Stomach (tissue), 9 donors: ENCODE results near the gene TTC24. TPM values are rescaled to one million over a fixed set of nuclear protein-coding genes. Genes with fewer than 3 reads are reported as not detected.

Source experiments
- DNase-seq, 2 donors: peaks; one replicate each; pipeline versions ENCODE4 v3.0.0 to v3.0.0-alpha.2; 2013 to 2019
- H3K27ac ChIP-seq, 5 donors: fragments of 200-600 bp in 4 of 5; sonication (generic) in 4 of 5; one replicate each; pipeline ENCODE4 v1.5.1; 2013 to 2019; ENCODE audit warnings: mild to moderate bottlenecking in 1 of 5, moderate library complexity in 1 of 5
- H3K27me3 ChIP-seq, 3 donors: fragments of 200-600 bp; sonication (generic); one replicate each; pipeline ENCODE4 v1.5.1; 2017 to 2019; ENCODE audit warnings: mixed run types in 1 of 3
- H3K36me3 ChIP-seq, 4 donors: fragments of 200-600 bp; sonication (generic); 1 replicate in 3 of 4; 2 replicates in 1 of 4; pipeline ENCODE4 v1.5.1; 2016 to 2019
- H3K4me1 ChIP-seq, 4 donors: fragments of 200-600 bp; sonication (generic); one replicate each; pipeline ENCODE4 v1.5.1; 2016 to 2019
- H3K4me3 ChIP-seq, 4 donors: fragments of 200-600 bp; sonication (generic) in 3 of 4; one replicate each; pipeline ENCODE4 v1.5.1; 2016 to 2019; ENCODE audit warnings: mild to moderate bottlenecking in 1 of 4
- H3K9me3 ChIP-seq, 4 donors: fragments of 200-600 bp; sonication (generic); one replicate each; pipeline ENCODE4 v1.5.1; 2016 to 2019
- EP300 ChIP-seq: sonication (generic); formaldehyde crosslinking; IDR thresholded peaks from one replicate; pipeline ENCODE4 v1.6.1; 2017; ENCODE audit warnings: antibody characterized with exemption
- POLR2A ChIP-seq, 4 donors: fragments of 450-650 bp; IDR thresholded peaks; one replicate each; pipeline ENCODE4 v1.6.1; 2016; ENCODE audit warnings: antibody characterized with exemption in 4 of 4, control low read depth in 2 of 4, mild to moderate bottlenecking in 1 of 4, moderate library complexity in 1 of 4
- POLR2AphosphoS5 ChIP-seq, 3 donors: sonication (generic); formaldehyde crosslinking; IDR thresholded peaks; one replicate each; pipeline ENCODE4 v1.6.1; 2016; ENCODE audit warnings: antibody characterized with exemption in 3 of 3
- WGBS, 5 donors: extraction: QIAGEN DNeasy Blood & Tissue Kit in 3 of 5; methylation state at CpG; one replicate each; pipeline versions ENCODE4 v1.1.5 to v1.1.7; 2013 to 2018; 5-methylcytosine and 5-hydroxymethylcytosine counted together
- intact Hi-C: fragments of 100-400 bp; cut with DNase I; formaldehyde crosslinking; loops from one replicate; pipeline ENCODE4 v1.15.1; 2023; ENCODE audit warnings: low total_unique reads
- polyA plus RNA-seq, 3 donors: library from polyadenylated mRNA; stranded (reverse); fragments of 200-250 nt; gene quantifications; one replicate each; pipeline ENCODE4 v1.2.3, GENCODE V29; 2013
- total RNA-seq, 5 donors: library from RNA; depleted of rRNA; stranded (reverse); fragments of >200 nt; gene quantifications; one replicate each; pipeline versions ENCODE4 v1.1.0 to v1.2.3, GENCODE V29; 2014 to 2016
- TF ChIP-seq, protein P1 (sequence below), 7 experiments: fragments of 450-650 bp in 4 of 7; fragments of 200-600 bp in 3 of 7; sonication (generic) in 3 of 7; IDR thresholded peaks; one replicate each; pipeline ENCODE4 v1.5.1; 2016 to 2019; ENCODE audit warnings: antibody characterized with exemption in 7 of 7, control low read depth in 2 of 7, mild to moderate bottlenecking in 1 of 7
- donor health status: healthy with polysubstance abuse.
- donor health status: Bipolar disorder and iron deficiency.
- donor health status: healthy.

Gene TTC24
- total and polyA plus RNA-seq, 8 donors: 0.55 TPM; not detected in 7

DNA sequence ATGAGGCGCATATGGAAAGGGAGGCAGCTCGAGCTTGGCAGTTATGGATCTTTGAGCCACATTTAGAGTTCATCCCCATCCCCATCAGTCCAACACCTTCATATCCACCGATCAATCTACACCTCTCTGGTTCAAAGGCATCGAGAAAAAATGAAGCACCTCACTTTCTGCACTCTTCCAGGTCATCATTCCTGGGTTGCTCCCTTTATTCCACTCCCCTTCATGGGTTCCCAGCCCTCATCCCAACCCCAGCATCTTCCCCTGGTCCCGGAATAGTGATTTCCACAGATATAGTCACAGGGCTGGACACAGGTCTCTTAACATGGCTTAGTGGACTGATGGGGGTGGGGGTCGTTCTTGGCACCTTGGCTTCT, 40.0 kb downstream of the TTC24 start:
- peaks cover 17 to 30% (median 22%) of the 10 kb centered on the region in 4 donors for H3K4me1 ChIP-seq
- 21 to 24% (median 22%) methylated on average over 6 of the region's 6 CpGs for WGBS, 5 donors
- no peaks in the 10 kb centered on the region for H3K9me3 ChIP-seq
- intact Hi-C loops: no loop called here
- H3K27ac ChIP-seq: no peak overlapping the region
- H3K27me3 ChIP-seq: peaks cover 13 to 78% (median 41%) of the 10 kb centered on the region in 3 donors
- H3K4me3 ChIP-seq: no peak overlapping the region
- DNase-seq: no peak
- no peaks in the 10 kb centered on the region for H3K36me3 ChIP-seq
- TF ChIP-seq POLR2AphosphoS5 (IDR thresholded peaks at IDR 0.05) (no peak), POLR2A (IDR thresholded peaks at IDR 0.05) (no peak), EP300 (no peak)
- TF ChIP-seq, protein P1, sequence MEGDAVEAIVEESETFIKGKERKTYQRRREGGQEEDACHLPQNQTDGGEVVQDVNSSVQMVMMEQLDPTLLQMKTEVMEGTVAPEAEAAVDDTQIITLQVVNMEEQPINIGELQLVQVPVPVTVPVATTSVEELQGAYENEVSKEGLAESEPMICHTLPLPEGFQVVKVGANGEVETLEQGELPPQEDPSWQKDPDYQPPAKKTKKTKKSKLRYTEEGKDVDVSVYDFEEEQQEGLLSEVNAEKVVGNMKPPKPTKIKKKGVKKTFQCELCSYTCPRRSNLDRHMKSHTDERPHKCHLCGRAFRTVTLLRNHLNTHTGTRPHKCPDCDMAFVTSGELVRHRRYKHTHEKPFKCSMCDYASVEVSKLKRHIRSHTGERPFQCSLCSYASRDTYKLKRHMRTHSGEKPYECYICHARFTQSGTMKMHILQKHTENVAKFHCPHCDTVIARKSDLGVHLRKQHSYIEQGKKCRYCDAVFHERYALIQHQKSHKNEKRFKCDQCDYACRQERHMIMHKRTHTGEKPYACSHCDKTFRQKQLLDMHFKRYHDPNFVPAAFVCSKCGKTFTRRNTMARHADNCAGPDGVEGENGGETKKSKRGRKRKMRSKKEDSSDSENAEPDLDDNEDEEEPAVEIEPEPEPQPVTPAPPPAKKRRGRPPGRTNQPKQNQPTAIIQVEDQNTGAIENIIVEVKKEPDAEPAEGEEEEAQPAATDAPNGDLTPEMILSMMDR (IDR thresholded peaks at IDR 0.05): no peak

DNA sequence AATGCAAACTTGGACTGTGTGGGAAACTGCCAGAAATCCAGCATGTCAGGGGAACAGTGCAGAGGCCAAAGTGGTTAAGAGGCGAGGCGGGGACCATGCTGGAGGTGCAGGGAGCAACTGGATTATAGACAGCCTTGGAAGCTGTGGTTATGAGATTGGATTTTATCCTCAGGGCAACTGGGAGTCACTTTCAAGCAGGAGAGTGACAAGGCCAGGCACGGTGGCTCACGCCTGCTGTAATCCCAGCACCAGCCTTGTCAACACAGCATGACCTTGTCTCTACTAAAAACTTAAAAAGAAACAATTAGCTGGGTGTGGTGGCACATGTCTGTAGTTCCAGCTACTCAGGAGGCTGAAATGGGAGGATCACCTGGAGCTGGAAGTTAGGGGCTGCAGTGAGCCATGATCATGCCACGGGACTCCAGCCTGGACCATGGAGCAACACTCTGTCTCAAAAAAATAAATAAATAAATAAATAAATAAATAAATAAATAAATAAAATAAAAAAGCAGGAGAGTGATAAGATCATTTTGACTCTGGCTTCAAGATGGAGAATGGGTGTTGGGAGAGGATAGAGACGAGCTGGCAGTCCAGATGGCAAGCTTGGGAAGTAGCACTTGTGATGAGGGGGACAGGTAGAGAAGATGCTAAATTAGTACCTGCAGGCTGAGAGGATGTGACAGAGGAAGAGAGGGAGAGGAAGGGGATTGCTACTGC, 43.2 kb downstream of the TTC24 start:
- Histone ChIP-seq H3K4me3 (no peak overlapping the region), H3K36me3 (no peaks in the 10 kb centered on the region), H3K4me1 (peaks cover 23 to 27% (median 26%) of the 10 kb centered on the region in 4 donors), H3K27ac (no peak overlapping the region), H3K27me3 (peaks cover 21 to 98% (median 68%) of the 10 kb centered on the region in 3 donors), H3K9me3 (no peaks in the 10 kb centered on the region)
- DNase-seq: peak in 1 of 2 donors; percentile 56
- no peak for TF ChIP-seq EP300
- TF ChIP-seq, protein P1 (IDR thresholded peaks at IDR 0.05): no peak
- TF ChIP-seq POLR2A (IDR thresholded peaks at IDR 0.05): no peak
- TF ChIP-seq POLR2AphosphoS5 (IDR thresholded peaks at IDR 0.05): no peak
- WGBS, 5 donors: 52 to 74% (median 64%) methylated on average over 6 of the region's 6 CpGs
- intact Hi-C loops: no loop called here

DNA sequence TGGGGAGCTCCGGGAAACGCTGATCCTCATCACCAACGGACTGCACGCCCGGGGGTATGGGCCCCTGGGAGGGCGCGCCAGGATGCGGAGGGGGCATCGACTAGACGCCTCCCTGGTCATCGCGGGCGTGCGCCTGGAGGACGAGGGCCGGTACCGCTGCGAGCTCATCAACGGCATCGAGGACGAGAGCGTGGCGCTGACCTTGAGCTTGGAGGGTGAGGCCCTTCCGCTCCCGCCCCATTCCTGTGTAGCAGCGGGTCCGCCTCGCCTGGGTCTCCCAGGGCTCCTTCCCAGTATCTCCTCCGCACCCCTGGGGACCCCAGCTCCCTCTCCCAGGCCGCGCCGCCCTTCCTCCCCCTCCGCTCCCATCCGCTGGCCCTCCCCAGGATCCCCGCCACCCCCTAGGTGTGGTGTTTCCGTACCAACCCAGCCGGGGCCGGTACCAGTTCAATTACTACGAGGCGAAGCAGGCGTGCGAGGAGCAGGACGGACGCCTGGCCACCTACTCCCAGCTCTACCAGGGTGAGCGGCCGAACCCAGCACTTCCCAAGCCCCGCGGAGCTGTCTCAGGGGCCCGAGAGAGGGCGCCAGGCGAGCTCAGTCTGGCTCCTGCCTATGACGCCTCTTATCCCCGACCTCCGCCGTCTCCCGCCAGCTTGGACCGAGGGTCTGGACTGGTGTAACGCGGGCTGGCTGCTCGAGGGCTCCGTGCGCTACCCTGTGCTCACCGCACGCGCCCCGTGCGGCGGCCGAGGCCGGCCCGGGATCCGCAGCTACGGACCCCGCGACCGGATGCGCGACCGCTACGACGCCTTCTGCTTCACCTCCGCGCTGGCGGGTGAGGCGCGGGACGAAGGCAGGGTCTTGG, 44.7 kb downstream of the TTC24 start:
- peaks cover 23 to 27% (median 26%) of the 10 kb centered on the region in 4 donors for H3K4me1 ChIP-seq
- TF ChIP-seq, protein P1 (IDR thresholded peaks at IDR 0.05): peak in 2 of 7 experiments; percentile 2 to 9
- TF ChIP-seq POLR2AphosphoS5 (IDR thresholded peaks at IDR 0.05): no peak
- H3K27me3 ChIP-seq: peaks cover 21 to 97% (median 70%) of the 10 kb centered on the region in 3 donors
- DNase-seq: peak; percentile 47 to 83
- peak overlapping the region in 2 of 5 donors; percentile 3 to 51 for H3K27ac ChIP-seq
- peak overlapping the region; percentile 34 to 54 (median 36) for H3K4me3 ChIP-seq
- H3K9me3 ChIP-seq: no peaks in the 10 kb centered on the region
- H3K36me3 ChIP-seq: no peaks in the 10 kb centered on the region
- intact Hi-C loops: no loop called here
- 1 to 3% (median 2%) methylated on average over 35 to 87 of the region's 87 CpGs for WGBS, 5 donors

DNA sequence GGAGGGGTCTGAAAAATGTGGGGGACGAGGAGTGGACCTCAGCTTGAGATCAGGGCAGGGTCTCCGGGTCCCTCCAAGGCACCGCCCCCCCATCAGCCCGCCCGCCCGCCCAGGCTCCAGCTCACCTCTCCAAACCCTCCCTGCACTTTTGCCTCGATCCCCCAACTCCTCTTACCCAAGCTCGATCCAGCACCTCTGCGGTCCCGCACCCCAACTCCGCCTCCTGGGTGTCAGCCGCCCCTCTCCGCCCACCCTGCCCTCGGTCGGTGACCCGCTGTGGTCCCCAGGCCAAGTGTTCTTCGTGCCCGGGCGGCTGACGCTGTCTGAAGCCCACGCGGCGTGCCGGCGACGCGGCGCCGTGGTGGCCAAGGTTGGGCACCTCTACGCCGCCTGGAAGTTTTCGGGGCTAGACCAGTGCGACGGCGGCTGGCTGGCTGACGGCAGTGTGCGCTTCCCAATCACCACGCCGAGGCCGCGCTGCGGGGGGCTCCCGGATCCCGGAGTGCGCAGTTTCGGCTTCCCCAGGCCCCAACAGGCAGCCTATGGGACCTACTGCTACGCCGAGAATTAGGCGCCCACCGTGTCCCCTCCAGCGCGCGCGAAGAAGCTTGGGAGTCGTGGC, 45.4 kb downstream of the TTC24 start:
- Histone ChIP-seq H3K9me3 (no peaks in the 10 kb centered on the region), H3K36me3 (no peaks in the 10 kb centered on the region), H3K27me3 (peaks cover 21 to 97% (median 62%) of the 10 kb centered on the region in 3 donors), H3K4me1 (peaks cover 23 to 27% (median 26%) of the 10 kb centered on the region in 4 donors), H3K27ac (peak overlapping the region in 1 of 5 donors; percentile 51), H3K4me3 (peak overlapping the region; percentile 34 to 54 (median 36))
- peak in 1 of 2 donors; percentile 35 for DNase-seq
- WGBS, 5 donors: 0 to 5% (median 2%) methylated on average over 7 to 55 of the region's 55 CpGs
- no peak for TF ChIP-seq POLR2AphosphoS5 (IDR thresholded peaks at IDR 0.05)
- no peak for TF ChIP-seq EP300
- TF ChIP-seq, protein P1 (IDR thresholded peaks at IDR 0.05): no peak
- TF ChIP-seq POLR2A (IDR thresholded peaks at IDR 0.05): no peak
- intact Hi-C loops: no loop called here
